GM19023 (cell line): ENCODE measurements around the gene SYNE3.

Source experiments
- ATAC-seq: cut with Tn5 transposase; IDR thresholded peaks from one replicate; pipeline ENCODE4 v1.9.1; 2021; ENCODE audit warnings: mild to moderate bottlenecking, moderate library complexity; ENCODE audit not compliant: unreplicated experiment

Gene SYNE3

GRCh38 chr14:95478309-95478708 is 38.1 kb downstream of the SYNE3 start:
- ATAC-seq, result no peak

GRCh38 chr14:95477411-95478269 is 38.8 kb downstream of the SYNE3 start:
- no peak for ATAC-seq

- no peak for ATAC-seq
Measured at GRCh38 chr14:95476747-95477146, 39.7 kb downstream of the SYNE3 start.

GRCh38 chr14:95475540-95476240 is 40.8 kb downstream of the SYNE3 start:
- ATAC-seq, result no peak

DNA sequence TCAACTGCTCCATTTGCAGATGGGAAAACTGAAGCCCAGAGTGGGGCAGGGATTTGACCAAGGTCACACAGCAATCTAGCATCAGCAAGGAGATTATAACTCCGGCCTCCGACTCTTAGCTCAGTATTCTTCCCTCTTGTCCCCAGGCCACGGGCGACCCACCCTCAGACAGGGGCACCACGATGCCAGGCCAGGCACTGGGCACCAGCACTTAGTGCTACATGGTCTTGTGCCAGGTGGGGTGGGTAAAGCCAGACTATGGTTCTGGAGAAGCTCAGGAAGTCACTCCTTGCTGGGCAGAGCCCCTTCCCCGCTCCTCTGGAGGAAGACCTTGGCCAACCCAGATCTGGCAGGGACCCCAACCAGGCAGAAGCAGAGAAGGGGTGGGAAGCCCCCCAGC is 41.5 kb downstream of the SYNE3 start:
- no peak for ATAC-seq

DNA sequence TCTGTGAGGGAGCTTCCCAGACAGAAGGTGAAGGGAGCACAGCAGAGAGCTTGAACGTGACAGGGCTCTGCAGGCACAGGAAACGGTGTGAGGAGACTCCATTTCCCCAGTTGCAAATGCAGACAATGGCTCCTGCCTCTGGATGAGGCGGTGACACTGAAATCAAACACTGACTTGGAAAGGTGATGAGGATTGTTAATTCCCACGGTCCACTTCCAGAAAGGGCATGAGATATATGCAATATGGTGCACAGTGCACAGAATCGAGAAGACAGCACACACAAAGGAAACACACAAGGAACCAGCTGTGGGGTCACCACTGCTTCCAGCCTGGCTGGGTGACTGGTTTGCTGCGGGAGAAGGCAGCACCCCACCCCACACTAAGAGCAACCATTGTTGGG is 42.0 kb downstream of the SYNE3 start:
- no peak for ATAC-seq

DNA sequence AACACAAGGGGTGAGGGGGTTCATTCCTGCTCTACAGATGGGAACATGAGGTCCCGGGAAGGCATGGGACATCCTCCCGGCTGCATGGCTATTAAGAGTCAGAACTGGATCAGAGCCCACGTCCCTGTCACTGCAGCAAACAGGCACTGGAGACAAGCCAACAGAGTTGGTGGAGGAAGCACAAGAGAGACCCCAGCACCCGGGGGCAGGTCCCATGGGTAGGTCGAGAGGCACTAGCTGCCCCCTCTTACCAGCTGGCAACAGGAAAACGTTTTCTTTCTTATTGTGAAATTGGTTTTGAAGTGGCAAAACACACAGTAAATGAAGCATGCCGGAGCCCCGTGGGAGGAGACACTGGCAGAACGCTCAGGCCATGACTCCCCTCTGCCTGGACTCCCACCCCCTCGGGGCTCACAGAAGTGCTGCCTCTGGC is 43.6 kb downstream of the SYNE3 start:
- no peak for ATAC-seq

GRCh38 chr14:95471476-95471875 is 45.0 kb downstream of the SYNE3 start:
- ATAC-seq, result no peak

DNA sequence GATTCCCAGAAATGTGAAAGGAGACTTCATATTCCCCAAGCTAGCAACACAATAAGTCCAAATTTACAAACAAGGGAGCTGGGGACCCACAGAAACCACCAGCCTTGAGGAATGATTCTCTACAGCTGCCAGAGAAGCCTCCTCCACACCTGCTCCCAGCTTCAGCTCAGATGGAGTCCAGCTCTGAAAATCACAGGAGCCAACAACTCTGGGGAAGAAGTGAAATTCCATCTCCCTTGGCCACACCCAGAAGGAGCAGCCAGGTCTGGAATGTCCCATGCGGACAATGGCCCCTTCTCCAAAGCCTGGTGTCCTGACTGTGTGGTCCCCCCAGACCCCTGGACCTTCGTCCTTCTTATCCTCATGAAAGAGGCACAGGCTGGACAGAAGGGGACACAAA is 45.4 kb downstream of the SYNE3 start:
- no peak for ATAC-seq

DNA sequence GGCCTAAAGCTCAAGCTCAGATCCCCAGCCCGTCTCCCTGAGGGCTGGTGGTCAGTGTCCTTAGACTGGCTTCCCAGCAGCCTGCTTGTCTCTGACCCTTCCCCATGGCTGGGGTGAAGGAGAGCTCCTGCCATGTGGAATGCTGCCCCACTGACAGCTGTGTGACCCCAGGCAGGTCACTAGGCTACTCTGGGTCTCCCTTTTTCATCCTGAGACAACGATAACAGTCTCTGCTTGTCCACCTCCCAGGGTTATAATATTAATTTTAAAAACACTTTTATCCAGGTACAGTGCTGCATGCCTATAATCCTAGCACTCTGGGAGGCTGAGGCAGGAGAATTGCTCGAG is 47.3 kb downstream of the SYNE3 start:
- no peak for ATAC-seq

GRCh38 chr14:95468448-95469133 is 47.9 kb downstream of the SYNE3 start:
- no peak for ATAC-seq

GRCh38 chr14:95467657-95468056 is 48.8 kb downstream of the SYNE3 start:
- no peak for ATAC-seq

DNA sequence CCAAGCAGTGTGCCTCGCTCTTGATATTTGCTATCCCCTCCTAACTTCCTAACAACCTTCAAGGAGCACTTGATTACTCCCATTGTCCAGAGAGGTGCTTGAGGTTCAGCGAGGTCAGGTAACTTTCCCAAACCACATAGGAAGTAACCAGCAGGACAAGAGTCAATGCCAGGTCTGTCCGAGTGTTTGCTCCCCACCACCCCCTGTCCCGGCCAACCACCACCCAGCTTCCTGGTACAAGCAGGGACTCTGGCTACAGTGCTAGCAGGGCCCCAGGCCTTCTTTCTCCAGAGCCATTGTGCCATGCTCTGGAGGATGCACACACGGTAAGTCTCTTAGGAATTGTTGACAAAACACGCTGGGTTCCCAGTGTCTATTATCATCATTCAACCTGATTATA is 49.2 kb downstream of the SYNE3 start:
- ATAC-seq, result no peak
